ENCODE measurements around the gene MESD. TPM values are rescaled to one million over a fixed set of nuclear protein-coding genes. Genes with fewer than 3 reads are reported as not detected.

MESD gene
- total and polyA plus RNA-seq, 9 of the 15 experiments (the other 6 are each of a cell fraction or from before 2014, with no cell fraction given): 11.3 to 39.7 (median 22.8) TPM

GRCh38 chr15:80989518-80990478, at the start of gene MESD (continued):
- TF ChIP-seq POLR3A (IDR thresholded peaks at IDR 0.05; ENCODE audit: borderline replicate concordance, extremely low read depth, insufficient read depth, insufficient read length) (no peak), DIDO1 (tag; IDR thresholded peaks at IDR 0.05; ENCODE audit: low read depth) (no peak), CBX3 (IDR thresholded peaks at IDR 0.05; ENCODE audit: borderline replicate concordance in 1 of 2, low read length in 2 of 2) (no peak), NKRF (IDR thresholded peaks at IDR 0.05; ENCODE audit: borderline replicate concordance) (peak; percentile 80; the same call in 1 of the 2 replicates), CEBPB (tag; IDR thresholded peaks at IDR 0.05) (no peak), TFAM (CRISPR knock-in tag; conservative IDR thresholded peaks at IDR 0.05) (no peak), ZNF398 (CRISPR knock-in tag; IDR thresholded peaks at IDR 0.05) (no peak), ZBED1 (IDR thresholded peaks at IDR 0.05) (no peak), PHF21A (IDR thresholded peaks at IDR 0.05; ENCODE audit: borderline replicate concordance, low read depth) (no peak), SMAD1 (IDR thresholded peaks at IDR 0.05; ENCODE audit: low read depth, low read length, partially characterized antibody) (no peak), ZNF280B (CRISPR knock-in tag; IDR thresholded peaks at IDR 0.05) (no peak), MXI1 (IDR thresholded peaks at IDR 0.05; ENCODE audit: low read depth, low read length) (0 out of 2 replicates have a peak, but pooled peaks have one; percentile 19), TCF7 (IDR thresholded peaks at IDR 0.05; ENCODE audit: borderline replicate concordance) (no peak), AFF1 (IDR thresholded peaks at IDR 0.05; ENCODE audit: low read depth in 1 of 2, partially characterized antibody in 2 of 2) (no peak), SMARCC2 (IDR thresholded peaks at IDR 0.05; ENCODE audit: low read depth) (no peak), NBN (IDR thresholded peaks at IDR 0.05; ENCODE audit: low read depth) (peak; percentile 29; the same call in 1 of the 2 replicates), TARDBP (IDR thresholded peaks at IDR 0.05) (no peak), MEIS2 (IDR thresholded peaks at IDR 0.05; ENCODE audit: partially characterized antibody) (peak; percentile 50)
